Activated B cell treated with CpG ODN at 0.5 μM for 24 hours (primary cell): Measurements from ENCODE around the gene MAP9. TPM values are rescaled to one million over a fixed set of nuclear protein-coding genes. Genes with fewer than 3 reads are reported as not detected.
"Not testable (repeated sequence)": the region's sequence is repeated elsewhere in the genome, so short reads cannot be mapped to it uniquely, and the experiment has no call there.

Experiments
- ATAC-seq: fragments of 200-7000 bp; cut with Tn5 transposase; one replicate; pipeline ENCODE4 v1.10.0; 2021; ENCODE audit warnings: low read depth, mild to moderate bottlenecking, moderate library complexity
- CTCF ChIA-PET: fragments of 350-600 bp; sonication (Branson Sonifier 250); formaldehyde crosslinking; loops from one replicate; lab custom pipeline; 2021; ENCODE audit warnings: antibody characterized with exemption; lab: Charles Lee
- POLR2A ChIA-PET: fragments of 350-600 bp; sonication (Branson Sonifier 250); formaldehyde crosslinking; loops from one replicate; lab custom pipeline; 2021; ENCODE audit warnings: antibody characterized with exemption; lab: Charles Lee
- DNase-seq: peaks from one replicate; pipeline ENCODE4 v3.0.0; 2022
- H3K27ac Mint-ChIP-seq: one replicate; pipeline ENCODE4 v1.8.0; 2020; ENCODE audit warnings: mixed read lengths
- H3K27me3 Mint-ChIP-seq: one replicate; pipeline ENCODE4 v1.8.0; 2021; ENCODE audit warnings: mixed read lengths
- H3K36me3 Mint-ChIP-seq: one replicate; pipeline ENCODE4 v1.8.0; 2021; ENCODE audit warnings: low read depth, mixed read lengths
- H3K4me1 Mint-ChIP-seq: one replicate; pipeline ENCODE4 v1.8.0; 2021; ENCODE audit warnings: mixed read lengths
- H3K4me3 Mint-ChIP-seq: one replicate; pipeline ENCODE4 v1.8.0; 2020; ENCODE audit warnings: mild to moderate bottlenecking, mixed read lengths
- H3K9me3 Mint-ChIP-seq: one replicate; pipeline ENCODE4 v1.8.0; 2020; ENCODE audit warnings: mixed read lengths
- intact Hi-C: fragments of 100-400 bp; cut with micrococcal nuclease; formaldehyde crosslinking; loops from one replicate; pipeline ENCODE4 v1.15.1; 2024
- total RNA-seq: library from RNA; stranded (reverse); gene quantifications from 2 replicates; pipeline ENCODE4 v1.2.3, GENCODE V29; 2022
- TF ChIP-seq, protein P1 (sequence below): fragments of 200-600 bp; IDR thresholded peaks from one replicate; pipeline ENCODE4 v1.8.0; 2022; ENCODE audit warnings: antibody characterized with exemption, mild to moderate bottlenecking

The MAP9 gene
- total RNA-seq, 1 donor from 2014 or later: 8.8 TPM

DNA sequence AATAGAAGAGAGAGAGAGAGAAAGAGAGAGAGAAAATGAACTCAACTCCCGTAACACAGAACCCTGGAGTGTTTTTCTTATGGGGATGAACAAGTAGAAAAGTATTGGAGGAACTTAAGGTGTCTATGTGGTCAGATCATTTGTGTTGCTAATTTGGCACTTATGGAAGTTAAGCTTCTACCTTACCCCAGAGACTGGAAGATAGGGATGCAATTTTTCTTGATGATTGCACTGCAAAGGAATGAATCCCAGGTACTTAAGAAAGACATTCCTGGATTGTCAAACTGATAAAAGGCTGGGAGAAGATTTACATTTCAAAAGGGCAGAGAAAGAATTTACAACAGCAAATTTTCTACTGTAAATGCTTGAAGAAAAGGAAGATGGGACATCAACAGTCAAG lies 57.2 kb downstream of the MAP9 start:
- H3K27me3 Mint-ChIP-seq: peaks cover 6% of the 10 kb centered on the region
- DNase-seq: no peak
- ChIA-PET POLR2A (no interaction called here), CTCF (no interaction called here)
- intact Hi-C loops: no loop called here
- H3K9me3 Mint-ChIP-seq: peaks cover 8% of the 10 kb centered on the region
- no peak overlapping the region for H3K27ac Mint-ChIP-seq
- TF ChIP-seq, protein P1, sequence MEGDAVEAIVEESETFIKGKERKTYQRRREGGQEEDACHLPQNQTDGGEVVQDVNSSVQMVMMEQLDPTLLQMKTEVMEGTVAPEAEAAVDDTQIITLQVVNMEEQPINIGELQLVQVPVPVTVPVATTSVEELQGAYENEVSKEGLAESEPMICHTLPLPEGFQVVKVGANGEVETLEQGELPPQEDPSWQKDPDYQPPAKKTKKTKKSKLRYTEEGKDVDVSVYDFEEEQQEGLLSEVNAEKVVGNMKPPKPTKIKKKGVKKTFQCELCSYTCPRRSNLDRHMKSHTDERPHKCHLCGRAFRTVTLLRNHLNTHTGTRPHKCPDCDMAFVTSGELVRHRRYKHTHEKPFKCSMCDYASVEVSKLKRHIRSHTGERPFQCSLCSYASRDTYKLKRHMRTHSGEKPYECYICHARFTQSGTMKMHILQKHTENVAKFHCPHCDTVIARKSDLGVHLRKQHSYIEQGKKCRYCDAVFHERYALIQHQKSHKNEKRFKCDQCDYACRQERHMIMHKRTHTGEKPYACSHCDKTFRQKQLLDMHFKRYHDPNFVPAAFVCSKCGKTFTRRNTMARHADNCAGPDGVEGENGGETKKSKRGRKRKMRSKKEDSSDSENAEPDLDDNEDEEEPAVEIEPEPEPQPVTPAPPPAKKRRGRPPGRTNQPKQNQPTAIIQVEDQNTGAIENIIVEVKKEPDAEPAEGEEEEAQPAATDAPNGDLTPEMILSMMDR: no peak
- no peak overlapping the region for H3K4me3 Mint-ChIP-seq
- no peak for ATAC-seq
- H3K4me1 Mint-ChIP-seq: no peaks in the 10 kb centered on the region
- no peaks in the 10 kb centered on the region for H3K36me3 Mint-ChIP-seq

DNA sequence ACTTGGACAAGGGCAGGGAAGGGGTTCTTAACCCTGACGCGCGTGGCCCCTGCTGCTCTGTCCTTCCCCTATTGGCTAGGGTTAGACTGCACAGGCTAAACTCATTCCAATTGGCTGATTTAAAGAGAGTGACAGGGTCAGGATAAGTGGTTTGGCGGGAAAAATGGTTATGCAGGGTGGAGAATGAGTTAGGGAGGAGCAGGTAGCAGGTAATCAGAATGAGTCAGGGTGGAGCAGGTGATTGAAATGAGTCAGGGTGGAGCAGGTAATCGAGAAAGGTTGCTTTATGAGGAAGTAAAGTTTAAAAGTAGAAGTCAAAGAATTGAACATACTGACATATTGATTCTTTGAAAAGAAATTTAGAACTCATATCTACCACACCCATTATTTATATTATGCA lies 64.7 kb downstream of the MAP9 start:
- H3K36me3 Mint-ChIP-seq, ATAC-seq, POLR2A ChIA-PET, H3K4me1 Mint-ChIP-seq, H3K27ac Mint-ChIP-seq, H3K4me3 Mint-ChIP-seq, H3K9me3 Mint-ChIP-seq, H3K27me3 Mint-ChIP-seq, DNase-seq, intact Hi-C loops, CTCF ChIA-PET: not testable (repeated sequence)

DNA sequence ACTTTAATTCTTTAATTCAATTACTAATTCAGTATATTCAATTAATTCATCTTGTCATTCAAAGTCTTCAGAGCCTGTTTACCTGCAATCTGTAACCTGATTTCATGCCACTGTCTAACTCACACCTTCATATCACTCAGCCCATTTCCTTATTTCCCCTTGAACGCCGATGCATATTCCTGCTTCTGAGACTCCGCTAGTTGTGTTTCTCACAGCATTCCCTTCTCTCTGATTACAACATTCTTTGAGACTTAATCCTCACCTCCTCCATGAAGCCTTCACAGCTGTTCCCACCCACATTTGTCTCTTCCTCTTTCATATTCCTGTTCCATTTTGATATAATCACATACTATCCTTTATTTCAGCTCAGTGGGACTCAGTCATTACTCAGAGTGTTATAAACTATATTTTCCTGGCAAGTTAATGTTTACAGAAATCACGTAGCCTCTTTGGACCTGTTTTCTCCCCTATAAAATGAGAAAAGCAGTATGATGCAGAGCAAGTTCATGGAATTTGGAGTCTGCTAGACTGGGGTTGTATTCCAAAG lies 69.0 kb downstream of the MAP9 start:
- H3K36me3 Mint-ChIP-seq: no peaks in the 10 kb centered on the region
- ATAC-seq (no peak), DNase-seq (no peak)
- ChIA-PET CTCF (no interaction called here), POLR2A (no interaction called here)
- intact Hi-C loops: no loop called here
- H3K4me3 Mint-ChIP-seq: no peak overlapping the region
- no peaks in the 10 kb centered on the region for H3K9me3 Mint-ChIP-seq
- no peak overlapping the region for H3K27ac Mint-ChIP-seq
- no peaks in the 10 kb centered on the region for H3K4me1 Mint-ChIP-seq
- TF ChIP-seq, protein P1: no peak
- no peaks in the 10 kb centered on the region for H3K27me3 Mint-ChIP-seq

DNA sequence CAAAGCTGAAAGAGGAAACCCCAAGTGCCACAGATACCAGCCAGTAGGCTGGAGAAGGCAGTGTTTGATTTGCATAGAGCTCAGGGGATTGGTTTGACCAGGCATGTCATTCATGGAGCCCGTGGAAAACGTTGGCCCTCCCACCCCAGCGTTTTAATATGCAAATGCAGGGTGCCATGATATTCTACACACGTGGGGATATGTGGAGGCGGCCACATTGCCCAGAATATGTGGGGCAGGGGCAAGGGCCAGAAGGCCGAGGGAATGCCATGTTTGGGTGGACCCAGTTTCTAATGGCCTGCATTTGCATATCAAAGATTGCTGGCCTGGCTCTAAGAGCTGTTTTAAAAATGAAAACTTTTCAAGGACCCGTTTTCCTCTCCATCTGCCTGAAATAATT lies 71.1 kb downstream of the MAP9 start:
- Mint-ChIP-seq H3K27me3 (no peaks in the 10 kb centered on the region), H3K36me3 (no peaks in the 10 kb centered on the region), H3K9me3 (no peaks in the 10 kb centered on the region), H3K27ac (no peak overlapping the region), H3K4me1 (no peaks in the 10 kb centered on the region), H3K4me3 (no peak overlapping the region)
- POLR2A ChIA-PET: no interaction called here
- ATAC-seq: no peak
- DNase-seq: no peak
- TF ChIP-seq, protein P1: no peak
- intact Hi-C loops: no loop called here
- CTCF ChIA-PET: no interaction called here

DNA sequence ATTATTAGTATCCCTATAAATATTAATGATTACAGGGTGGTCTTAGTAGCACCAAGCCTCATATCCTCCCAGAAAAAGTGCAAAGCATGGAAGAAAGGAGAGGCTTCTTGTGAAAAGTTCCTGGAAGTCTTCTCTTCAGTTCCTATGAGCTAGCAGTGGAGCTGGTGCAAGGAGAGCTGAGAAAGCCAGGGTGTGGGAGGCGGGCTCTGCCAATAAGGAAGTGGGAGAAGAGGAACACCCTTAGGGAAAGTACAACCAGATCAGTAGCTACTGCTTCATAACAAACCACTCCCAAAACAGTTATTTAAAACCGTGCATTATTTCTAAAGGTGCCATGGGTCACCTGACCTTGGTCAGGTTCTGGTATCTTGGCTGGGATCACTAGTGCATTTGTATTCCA lies 72.4 kb downstream of the MAP9 start:
- Mint-ChIP-seq H3K27me3 (no peaks in the 10 kb centered on the region), H3K36me3 (no peaks in the 10 kb centered on the region), H3K9me3 (no peaks in the 10 kb centered on the region), H3K4me1 (no peaks in the 10 kb centered on the region), H3K27ac (no peak overlapping the region), H3K4me3 (no peak overlapping the region)
- ATAC-seq (no peak), DNase-seq (no peak)
- POLR2A ChIA-PET: no interaction called here
- CTCF ChIA-PET: no interaction called here
- intact Hi-C loops: no loop called here
- TF ChIP-seq, protein P1: no peak

DNA sequence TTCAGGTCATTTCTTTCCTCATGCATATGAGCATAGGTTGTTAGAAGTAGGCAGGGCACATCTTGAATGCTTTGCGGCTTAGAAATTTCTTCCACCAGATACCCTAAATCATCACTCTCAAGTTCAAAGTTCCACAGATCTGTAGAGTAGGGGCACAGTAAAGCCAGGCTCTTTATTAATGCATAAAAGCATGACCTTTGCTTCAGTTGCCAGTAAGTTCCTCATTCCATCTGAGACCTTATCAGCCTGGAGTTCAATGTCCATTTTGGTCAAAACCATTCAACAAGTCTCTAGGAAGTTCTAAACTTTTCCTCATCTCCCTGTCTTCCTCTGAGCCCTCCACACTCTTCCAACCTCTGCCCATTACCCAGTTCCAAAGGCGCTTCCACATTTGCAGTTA lies 77.7 kb downstream of the MAP9 start:
- Mint-ChIP-seq H3K27me3 (no peaks in the 10 kb centered on the region), H3K4me1 (no peaks in the 10 kb centered on the region), H3K27ac (no peak overlapping the region), H3K9me3 (peaks cover 13% of the 10 kb centered on the region), H3K36me3 (no peaks in the 10 kb centered on the region), H3K4me3 (no peak overlapping the region)
- CTCF ChIA-PET: no interaction called here
- ATAC-seq (no peak), DNase-seq (no peak)
- POLR2A ChIA-PET: no interaction called here
- TF ChIP-seq, protein P1: no peak
- intact Hi-C loops: no loop called here
